GM21381 (cell line): ENCODE results near the gene CXorf49.
A peak's percentile ranks its signal among the peaks of the same experiment; 100 is the strongest.
"Not testable (repeated sequence)": the region's sequence is repeated elsewhere in the genome, so short reads cannot be mapped to it uniquely, and the experiment has no call there.

Experiments used
- ATAC-seq: cut with Tn5 transposase; IDR thresholded peaks from one replicate; pipeline ENCODE4 v1.9.1; 2021; ENCODE audit warnings: mild to moderate bottlenecking, moderate library complexity; ENCODE audit not compliant: unreplicated experiment

CXorf49 gene

DNA sequence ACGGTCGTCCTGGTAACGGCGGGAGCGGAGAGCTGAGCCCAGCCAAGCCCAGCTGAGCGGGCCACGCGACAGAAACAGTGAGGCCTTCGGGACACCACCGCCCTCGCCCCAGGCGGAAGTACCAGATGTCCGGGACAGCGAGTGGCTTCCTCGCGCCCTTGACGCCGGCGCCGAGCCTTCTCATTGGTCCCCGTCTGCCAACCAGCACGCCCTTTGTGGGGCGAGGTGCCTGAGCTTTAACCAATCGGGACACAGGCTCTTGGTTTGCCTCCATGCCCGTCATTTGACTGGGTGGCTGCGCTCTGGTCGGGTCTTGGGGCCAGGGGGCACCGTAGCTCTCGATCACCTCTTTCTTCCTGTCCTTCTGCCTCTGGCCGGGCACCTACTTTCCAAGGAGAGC lies at the start of gene CXorf49:
CXorf49 (minus strand) TSS at position 101 of the 400 bp plus-strand sequence. CDS start 134 bp downstream, outside the sequence.
- ATAC-seq = not testable (repeated sequence)

DNA sequence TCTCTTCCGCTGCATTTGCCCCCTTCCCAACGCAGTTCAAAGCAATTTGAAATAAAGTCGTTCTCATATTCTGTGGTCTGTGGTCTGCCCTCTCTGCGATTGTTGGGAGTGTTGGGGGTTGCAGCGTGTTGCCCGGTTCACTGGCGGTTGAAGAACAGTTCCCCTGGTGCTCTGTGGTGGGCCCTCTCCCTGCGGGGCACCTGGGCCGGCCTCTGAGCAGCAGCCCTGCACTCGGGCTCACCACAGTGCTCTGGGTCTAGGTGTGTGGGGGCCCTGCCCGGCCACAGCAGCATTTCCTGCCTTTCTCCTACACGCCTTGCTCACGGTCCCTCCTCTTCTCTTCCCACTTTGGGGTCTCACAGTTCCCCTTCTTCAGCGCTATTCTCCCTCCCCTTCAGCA lies 49.0 kb upstream of the CXorf49 start:
- ATAC-seq = not testable (repeated sequence)

DNA sequence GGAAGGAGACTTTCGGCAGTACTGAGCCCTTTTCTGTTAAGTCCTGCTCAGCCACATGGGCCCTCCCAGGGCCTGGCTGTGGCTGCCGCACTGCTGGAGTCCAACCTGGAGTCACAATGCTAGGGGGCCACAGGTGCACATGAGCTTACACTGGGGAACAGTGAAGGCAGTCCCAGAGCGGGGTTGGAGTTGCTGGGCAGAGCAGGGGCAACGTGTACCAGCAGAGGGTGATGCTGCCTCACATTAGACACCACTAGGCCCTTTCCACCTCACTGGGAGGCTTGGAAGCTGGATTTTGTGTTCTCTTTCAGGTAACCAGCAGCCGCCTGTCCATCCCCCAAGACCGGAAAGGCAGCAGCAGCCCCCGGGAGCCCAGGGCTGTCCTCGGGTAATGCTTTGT lies 47.5 kb upstream of the CXorf49 start:
- not testable (repeated sequence) for ATAC-seq

DNA sequence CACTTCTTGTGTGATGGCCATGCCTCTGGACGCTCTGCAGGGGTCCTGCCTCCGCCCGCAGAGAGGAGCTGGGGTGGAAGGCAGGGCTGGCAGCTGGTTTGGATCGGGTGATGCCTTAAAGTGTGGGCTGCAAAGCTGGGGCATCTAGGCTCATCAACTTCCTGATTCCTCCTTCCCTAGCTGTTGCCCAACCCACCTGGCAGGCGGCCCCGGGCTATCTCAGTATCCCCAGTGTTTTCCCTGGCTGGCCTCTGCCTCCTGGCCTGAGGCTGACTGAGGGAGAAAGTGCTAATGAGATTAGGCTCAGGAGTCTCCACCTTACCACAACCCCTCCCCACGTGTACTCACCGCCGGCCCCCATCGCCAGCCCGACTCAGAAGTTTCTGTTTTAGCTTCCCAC lies 46.7 kb upstream of the CXorf49 start:
- ATAC-seq = not testable (repeated sequence)

DNA sequence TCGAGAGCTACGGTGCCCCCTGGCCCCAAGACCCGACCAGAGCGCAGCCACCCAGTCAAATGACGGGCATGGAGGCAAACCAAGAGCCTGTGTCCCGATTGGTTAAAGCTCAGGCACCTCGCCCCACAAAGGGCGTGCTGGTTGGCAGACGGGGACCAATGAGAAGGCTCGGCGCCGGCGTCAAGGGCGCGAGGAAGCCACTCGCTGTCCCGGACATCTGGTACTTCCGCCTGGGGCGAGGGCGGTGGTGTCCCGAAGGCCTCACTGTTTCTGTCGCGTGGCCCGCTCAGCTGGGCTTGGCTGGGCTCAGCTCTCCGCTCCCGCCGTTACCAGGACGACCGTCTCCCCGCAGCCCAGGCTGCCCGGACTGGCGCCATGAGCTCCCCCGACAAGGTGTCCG lies 45.0 kb upstream of the CXorf49 start, which contains the start of gene CXorf49B:
CXorf49B (plus strand) TSS at position 301 of the 400 bp plus-strand sequence; CDS start at position 376, 75 bp downstream.
- not testable (repeated sequence) for ATAC-seq

DNA sequence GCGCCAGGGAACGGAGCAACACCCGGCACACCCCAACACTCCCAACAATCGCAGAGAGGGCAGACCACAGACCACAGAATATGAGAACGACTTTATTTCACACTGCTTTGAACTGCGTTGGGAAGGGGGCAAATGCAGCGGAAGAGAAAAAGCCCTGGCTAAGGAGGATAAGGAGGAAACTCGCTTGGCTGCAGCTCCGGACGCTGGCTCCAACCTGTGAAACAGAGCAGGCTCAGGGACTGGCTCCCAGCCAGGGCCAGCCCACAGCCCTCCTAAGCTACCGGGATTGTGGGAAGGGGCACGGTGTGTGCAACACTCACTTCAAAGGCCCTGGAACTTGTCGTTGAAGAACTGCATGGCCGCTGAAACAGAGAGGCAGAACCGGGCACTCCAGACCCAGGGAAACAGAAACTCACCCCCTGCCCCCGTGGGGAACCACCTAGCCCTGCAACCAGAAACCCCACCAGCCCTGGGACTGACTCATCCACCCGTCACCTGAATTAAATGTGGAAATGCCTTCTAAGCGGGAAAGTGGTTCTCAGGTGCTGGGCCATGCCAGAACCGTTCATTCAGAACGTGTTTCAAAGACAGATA lies 42.7 kb upstream of the CXorf49 start:
- not testable (repeated sequence) for ATAC-seq

DNA sequence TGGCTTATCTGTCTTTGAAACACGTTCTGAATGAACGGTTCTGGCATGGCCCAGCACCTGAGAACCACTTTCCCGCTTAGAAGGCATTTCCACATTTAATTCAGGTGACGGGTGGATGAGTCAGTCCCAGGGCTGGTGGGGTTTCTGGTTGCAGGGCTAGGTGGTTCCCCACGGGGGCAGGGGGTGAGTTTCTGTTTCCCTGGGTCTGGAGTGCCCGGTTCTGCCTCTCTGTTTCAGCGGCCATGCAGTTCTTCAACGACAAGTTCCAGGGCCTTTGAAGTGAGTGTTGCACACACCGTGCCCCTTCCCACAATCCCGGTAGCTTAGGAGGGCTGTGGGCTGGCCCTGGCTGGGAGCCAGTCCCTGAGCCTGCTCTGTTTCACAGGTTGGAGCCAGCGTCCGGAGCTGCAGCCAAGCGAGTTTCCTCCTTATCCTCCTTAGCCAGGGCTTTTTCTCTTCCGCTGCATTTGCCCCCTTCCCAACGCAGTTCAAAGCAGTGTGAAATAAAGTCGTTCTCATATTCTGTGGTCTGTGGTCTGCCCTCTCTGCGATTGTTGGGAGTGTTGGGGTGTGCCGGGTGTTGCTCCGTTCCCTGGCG lies 2.3 kb upstream of the CXorf49 start:
- not testable (repeated sequence) for ATAC-seq

DNA sequence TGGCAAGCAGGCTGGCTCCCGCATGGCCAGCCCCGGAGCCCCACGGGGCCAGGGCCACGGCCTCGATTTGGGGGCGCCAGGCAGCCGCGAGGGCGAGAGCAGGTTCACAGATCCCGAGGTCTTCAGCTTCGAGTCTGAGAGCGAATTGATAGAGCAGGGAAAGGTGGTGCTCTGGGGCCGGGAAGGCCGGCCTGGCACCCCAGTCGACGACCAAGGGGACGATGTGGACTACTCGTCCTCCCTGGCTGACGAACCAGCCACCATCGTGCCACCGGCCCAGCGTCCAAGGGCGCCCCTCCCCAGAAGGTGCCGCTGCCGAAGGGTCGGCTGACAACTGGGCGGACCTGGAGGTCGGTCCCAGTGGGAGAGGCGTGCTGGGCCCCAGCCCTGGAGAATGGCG lies 1.1 kb upstream of the CXorf49 start:
- not testable (repeated sequence) for ATAC-seq

DNA sequence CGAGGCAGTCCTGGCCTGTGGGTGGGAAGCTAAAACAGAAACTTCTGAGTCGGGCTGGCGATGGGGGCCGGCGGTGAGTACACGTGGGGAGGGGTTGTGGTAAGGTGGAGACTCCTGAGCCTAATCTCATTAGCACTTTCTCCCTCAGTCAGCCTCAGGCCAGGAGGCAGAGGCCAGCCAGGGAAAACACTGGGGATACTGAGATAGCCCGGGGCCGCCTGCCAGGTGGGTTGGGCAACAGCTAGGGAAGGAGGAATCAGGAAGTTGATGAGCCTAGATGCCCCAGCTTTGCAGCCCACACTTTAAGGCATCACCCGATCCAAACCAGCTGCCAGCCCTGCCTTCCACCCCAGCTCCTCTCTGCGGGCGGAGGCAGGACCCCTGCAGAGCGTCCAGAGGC lies 1.8 kb downstream of the CXorf49 start:
- not testable (repeated sequence) for ATAC-seq

DNA sequence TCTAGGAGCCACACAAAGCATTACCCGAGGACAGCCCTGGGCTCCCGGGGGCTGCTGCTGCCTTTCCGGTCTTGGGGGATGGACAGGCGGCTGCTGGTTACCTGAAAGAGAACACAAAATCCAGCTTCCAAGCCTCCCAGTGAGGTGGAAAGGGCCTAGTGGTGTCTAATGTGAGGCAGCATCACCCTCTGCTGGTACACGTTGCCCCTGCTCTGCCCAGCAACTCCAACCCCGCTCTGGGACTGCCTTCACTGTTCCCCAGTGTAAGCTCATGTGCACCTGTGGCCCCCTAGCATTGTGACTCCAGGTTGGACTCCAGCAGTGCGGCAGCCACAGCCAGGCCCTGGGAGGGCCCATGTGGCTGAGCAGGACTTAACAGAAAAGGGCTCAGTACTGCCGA lies 2.5 kb downstream of the CXorf49 start:
- ATAC-seq = not testable (repeated sequence)

DNA sequence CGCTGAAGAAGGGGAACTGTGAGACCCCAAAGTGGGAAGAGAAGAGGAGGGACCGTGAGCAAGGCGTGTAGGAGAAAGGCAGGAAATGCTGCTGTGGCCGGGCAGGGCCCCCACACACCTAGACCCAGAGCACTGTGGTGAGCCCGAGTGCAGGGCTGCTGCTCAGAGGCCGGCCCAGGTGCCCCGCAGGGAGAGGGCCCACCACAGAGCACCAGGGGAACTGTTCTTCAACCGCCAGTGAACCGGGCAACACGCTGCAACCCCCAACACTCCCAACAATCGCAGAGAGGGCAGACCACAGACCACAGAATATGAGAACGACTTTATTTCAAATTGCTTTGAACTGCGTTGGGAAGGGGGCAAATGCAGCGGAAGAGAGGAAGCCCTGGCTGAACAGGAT lies 4.0 kb downstream of the CXorf49 start:
- not testable (repeated sequence) for ATAC-seq

DNA sequence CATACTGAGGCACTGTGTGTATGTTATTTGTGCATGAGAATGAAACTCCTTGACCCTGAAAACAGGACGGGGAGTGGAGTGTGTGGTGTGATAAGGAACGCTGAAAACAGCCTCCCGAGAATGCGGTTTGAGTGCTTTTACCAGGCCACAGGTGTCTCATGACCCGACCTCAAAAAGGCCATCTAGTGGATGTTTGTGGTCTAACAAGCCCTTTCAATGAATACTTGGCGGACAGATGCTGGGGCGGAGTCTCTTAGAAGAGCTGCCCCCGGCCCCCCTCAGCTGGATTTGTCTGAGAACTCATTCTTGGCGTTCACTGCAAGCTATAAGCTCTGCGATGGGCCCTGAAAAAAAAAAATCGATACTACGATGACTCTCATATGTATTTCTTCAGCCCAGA lies 15.2 kb downstream of the CXorf49 start:
- ATAC-seq = not testable (repeated sequence)

DNA sequence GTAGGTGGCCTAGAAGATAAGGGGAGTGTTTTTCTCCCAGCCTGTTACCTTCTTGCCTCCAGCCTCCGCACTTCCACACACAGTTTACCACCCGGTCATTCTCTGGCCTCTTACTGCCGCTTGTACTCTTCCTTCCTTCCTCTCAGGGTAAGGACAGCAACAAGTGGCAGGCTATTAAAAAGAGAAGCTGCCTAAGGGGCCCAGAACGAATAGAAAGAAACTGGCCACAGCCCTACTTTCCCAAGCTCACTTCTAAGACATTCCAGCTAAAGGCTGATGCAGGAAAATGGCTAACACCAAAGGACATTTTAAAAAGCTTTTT lies 19.1 kb downstream of the CXorf49 start:
- not testable (repeated sequence) for ATAC-seq

DNA sequence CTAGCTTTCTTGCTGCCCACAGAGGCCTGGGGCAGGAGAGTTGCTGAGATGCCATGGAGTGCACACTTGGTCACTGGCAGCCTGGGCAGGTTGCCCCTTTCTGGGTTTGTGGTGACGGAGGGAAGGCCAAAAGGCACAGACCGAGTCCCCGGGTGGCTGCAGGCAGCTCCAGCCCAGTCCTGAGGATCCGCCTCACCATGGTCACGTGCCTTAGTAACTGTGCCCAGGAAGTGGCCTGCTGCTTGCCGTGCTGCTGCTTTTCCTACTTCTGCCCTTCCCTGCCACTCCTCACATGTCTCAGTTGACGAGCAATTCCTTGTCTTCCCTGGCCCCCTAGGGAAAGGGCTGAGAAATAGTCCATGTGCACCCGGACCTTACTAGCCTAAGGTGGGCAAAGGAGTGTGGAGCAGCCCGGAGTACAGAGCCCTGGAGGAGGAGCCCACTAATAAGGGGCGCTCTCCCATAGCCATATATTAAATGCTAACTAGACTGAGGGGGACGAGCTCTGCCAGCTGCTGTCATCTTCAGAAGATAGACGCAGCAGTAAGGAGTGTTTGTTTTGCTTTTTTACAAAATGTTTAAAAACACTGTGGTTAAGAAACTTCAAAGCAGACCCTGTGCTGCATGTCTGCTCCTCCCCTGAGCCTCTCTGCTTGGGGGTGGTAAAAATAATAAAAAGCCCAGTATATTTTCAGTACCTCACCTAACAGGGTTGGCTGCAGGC lies 19.6 kb downstream of the CXorf49 start:
- not testable (repeated sequence) for ATAC-seq

DNA sequence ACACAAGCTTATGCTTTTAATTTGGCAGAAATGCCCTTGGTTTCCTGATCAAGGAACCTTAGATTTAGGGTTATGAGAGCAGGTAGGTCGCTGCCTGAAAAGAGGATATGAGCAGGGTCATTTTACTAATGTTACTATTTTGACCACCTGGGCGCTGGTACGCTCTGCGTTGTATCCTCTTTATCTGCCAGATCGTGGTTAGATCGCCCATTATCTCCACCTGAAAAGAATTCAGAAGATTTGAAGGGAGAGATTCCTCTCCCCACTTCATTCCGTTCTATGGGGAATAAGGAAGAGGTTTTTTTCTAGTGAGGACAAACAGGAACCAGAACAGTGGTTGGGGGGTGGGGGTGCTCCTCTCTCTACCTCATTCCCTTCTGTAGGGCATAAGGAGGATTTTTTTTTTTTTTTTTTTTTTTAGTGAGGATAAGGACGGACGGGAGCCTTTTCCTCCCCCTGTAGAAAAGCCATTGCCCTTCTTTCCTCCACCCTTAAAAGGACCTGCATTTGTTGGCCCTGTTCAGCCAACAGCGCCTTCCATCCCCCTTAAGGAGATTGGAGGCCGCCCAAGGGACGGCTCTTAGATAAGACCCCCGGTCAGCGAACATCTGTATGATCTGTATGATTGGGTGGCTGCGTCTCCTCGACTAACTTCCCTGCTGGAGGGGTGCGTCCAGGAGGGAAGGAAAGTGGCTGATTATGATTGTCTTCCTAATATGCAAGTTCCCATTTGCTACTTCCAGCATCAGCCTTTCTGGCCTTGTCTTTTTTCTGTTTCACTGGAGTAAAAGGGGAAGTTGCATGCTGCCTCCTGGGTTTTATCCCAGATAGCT lies 20.4 kb downstream of the CXorf49 start:
- peak; percentile 50 for ATAC-seq

DNA sequence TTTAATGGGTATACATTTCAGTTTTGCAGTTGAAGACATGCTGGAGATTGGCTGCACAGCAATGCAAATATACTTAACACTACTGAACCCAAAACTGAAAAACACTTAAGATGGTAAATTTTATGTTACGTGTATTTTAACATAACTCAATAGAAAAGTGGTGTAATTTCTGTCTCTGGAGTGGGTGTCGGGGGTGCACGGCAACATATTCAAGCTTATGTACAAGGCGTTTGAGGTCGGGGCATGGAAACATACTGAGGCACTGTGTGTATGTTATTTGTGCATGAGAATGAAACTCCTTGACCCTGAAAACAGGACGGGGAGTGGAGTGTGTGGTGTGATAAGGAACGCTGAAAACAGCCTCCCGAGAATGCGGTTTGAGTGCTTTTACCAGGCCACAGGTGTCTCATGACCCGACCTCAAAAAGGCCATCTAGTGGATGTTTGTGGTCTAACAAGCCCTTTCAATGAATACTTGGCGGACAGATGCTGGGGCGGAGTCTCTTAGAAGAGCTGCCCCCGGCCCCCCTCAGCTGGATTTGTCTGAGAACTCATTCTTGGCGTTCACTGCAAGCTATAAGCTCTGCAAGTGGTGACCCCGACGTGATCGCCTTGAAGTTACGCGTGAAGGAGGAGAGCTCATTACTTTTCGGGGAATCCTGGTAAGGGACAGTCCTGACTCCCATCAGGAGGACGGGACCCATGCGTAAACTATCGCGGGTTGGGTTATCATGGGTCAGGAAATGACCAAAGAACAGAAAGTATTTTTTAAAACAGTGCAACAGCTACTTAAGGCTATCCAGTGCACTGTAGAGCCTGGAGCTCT lies 21.2 kb downstream of the CXorf49 start:
- peak; percentile 65 for ATAC-seq

DNA sequence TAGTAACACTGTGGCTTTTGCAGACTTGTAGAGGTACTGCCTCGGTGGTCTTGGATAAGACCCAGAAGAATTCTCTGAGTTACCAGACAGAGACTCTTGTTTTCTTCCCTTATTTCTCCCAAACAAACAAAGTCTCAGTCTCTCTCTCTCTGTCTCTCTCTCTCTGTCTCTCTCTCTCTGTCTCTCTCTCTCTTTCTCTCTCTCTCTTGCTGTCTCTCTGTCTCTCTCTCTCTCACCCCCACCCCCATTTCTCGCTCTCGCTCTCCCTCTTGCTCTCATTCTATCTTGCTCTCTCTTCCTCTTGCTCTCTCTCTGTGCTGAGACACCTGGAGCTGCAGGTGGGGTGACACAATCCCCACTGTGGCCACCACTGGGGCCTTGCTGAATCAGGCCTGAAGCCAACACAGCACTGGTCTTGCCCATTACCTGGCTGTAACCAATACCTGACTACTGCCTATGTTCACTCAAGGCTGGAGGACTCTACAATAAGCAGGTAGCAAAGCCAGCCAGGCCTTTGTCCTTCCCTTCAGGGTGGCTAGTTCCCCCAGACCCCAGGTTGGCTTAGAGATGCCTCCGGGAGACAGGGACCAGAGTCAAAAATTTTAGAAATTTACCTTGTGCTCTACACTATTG lies 38.4 kb downstream of the CXorf49 start:
- no peak for ATAC-seq

DNA sequence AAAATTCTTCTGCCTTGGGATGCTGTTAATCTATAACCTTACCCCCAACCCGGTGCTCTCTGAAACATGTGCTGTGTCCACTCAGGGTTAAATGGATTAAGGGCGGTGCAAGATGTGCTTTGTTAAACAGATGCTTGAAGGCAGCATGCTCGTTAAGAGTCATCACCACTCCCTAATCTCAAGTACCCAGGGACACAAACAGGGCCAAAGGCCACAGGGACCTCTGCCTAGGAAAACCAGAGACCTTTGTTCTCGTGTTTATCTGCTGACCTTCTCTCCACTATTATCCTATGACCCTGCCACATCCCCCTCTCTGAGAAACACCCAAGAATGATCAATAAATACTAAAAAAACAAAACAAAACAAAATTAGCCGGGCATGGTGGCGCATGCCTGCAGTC lies 40.9 kb downstream of the CXorf49 start:
- not testable (repeated sequence) for ATAC-seq

DNA sequence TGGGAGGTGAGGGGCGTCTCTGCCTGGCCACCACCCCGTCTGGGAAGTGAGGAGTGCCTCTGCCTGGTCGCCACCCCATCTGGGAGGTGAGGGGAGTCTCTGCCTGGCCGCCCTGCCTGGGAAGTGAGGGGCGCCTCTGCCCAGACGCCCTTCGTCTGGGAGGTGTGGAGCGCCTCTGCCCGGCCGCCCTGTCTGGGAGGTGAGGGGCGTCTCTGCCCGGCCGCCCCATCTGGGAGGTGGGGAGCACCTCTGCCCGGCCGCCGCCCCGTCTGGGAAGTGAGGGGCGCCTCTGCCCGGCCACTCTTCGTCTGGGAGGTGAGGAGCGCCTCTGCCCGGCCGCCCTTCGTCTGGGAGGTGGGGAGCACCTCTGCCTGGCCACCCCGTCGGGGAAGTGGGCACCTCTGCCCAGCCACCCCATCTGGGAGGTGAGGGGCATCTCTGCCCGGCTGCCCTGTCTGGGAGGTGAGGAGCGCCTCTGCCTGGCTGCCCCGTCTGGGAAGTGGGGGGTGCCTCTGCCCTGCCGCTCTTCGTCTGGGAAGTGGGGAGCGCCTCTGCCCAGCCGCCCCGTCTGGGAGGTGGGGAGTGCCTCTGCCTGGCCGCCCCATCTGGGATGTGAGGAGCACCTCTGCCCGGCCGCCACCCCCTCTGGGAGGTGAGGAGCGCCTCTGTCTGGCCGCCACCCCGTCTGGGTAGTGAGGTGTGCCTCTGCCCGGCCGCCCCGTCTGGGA lies 41.9 kb downstream of the CXorf49 start:
- ATAC-seq = not testable (repeated sequence)
